GM19240 (cell line): Measurements from ENCODE around the gene EDNRB.
"Not testable (repeated sequence)": the region's sequence is repeated elsewhere in the genome, so short reads cannot be mapped to it uniquely, and the experiment has no call there.

Experiments used
- DNase-seq: peaks from one replicate; pipeline ENCODE4 v3.0.0; 2011; ENCODE audit warnings: low spot score; ENCODE audit not compliant: insufficient read length

EDNRB gene

GRCh38 chr13:77918391-77919245 is at the start of gene EDNRB:
TSS of gene EDNRB (minus strand) at chr13:77918831. CDS start at chr13:77918573, 258 bp downstream.
- DNase-seq = no peak

- DNase-seq = no peak
These were observed 48.0 kb upstream of the EDNRB start for GRCh38 chr13:77966671-77967070.

- DNase-seq = no peak
These were observed 34.1 kb upstream of the EDNRB start for GRCh38 chr13:77952737-77953136.

GRCh38 chr13:77952276-77952675 is 33.6 kb upstream of the EDNRB start:
- no peak for DNase-seq

DNA sequence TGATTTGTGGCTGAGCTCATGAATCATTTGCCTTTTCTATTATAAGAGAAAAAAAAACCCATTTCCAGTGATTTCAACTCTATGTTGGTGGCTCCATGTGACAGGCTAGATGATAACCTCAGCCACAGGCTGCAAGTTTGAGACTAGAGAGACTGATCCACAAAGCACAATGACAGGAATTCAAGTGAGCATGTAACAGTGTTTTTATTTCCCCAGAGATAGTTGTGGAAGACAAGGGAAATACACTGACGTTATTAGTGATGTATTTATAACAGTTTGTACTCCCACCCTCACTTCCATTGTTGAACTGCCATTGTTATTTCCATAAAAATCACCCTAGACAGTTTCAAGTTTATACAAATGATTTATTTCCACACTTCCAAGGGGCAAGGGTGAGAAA is 27.9 kb upstream of the EDNRB start:
- no peak for DNase-seq

DNA sequence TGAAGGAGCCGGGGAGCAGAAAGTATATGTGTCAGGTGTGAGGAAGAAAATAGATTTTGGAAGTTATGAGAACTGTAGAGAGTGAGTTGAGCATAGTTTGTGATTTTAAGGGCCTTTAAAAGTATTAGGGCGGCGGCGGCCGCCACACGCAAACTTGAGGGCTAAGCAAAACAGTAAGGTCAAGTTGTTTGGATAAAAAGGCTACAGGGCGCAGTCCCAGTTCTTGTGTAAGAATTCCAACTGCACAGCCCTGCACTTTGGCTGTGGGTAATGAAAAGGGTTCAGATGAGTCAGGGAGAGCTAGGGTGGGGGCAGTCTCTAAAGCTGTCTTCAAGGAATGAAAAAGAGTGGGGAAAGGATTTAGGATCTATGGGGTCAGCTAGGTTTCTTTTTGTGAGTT is 16.4 kb upstream of the EDNRB start:
- not testable (repeated sequence) for DNase-seq

GRCh38 chr13:77930430-77930829 is 11.8 kb upstream of the EDNRB start:
- no peak for DNase-seq

DNA sequence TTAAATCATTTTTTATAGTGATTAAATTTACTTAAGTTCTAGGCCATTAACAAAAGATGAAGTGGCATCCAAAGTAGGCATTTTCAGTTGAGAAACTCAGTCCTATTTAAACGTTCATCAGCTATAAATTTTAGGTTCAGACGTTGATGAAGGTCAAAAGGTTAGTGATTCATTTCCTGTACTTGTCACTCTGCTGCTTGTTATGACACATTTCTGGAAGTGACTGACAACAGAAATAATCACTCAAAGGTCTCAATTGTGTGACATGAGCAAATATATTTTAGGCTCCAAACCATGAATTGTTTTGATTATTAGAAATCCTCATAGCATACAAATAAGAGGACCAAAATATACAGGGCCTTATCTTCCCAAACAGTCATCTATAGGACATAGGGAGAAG is 10.3 kb upstream of the EDNRB start:
- DNase-seq = no peak

DNA sequence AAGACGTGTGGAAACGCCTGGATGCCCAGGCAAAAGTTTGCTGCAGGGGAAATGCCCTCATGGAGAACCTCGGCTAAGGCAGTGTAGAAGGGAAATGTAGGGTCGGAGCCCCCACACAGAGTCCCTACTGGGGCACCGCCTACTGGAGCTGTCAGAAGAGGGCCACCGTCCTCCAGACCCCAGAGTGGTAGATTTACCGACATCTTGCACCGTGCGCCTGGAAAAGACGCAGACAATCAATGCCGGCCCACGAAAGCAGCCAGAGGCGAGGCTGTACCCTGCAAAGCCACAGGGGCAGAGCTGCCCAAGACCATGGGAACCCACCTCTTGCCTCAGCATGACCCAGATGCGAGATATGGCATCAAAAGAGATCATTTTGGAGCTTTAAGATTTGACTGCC is 7.0 kb upstream of the EDNRB start:
- DNase-seq = no peak

DNA sequence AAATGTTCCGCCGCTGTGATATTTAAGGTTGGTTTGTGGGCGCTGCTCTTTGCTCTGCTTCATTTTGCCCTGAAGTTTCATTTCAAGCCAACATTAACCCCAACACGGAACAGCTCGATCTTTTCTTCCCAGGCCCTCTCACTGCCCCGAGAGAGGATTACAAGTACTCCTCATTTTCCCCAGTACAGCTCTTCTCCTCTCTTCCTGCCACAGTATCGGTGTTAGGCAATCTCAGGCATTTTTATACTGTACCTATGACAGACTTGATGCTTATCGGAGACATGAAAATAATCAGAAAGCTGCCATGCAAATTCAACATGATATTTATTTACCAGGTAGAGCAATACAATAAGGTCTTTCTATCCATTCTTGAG is 1.3 kb upstream of the EDNRB start:
- DNase-seq = no peak

- DNase-seq = no peak
These were observed 752 bp upstream of the EDNRB start for GRCh38 chr13:77919246-77919920.

- DNase-seq = no peak
These were observed 2.1 kb downstream of the EDNRB start for GRCh38 chr13:77916488-77916887.

- no peak for DNase-seq
These were observed 2.9 kb downstream of the EDNRB start for GRCh38 chr13:77915686-77916085.

DNA sequence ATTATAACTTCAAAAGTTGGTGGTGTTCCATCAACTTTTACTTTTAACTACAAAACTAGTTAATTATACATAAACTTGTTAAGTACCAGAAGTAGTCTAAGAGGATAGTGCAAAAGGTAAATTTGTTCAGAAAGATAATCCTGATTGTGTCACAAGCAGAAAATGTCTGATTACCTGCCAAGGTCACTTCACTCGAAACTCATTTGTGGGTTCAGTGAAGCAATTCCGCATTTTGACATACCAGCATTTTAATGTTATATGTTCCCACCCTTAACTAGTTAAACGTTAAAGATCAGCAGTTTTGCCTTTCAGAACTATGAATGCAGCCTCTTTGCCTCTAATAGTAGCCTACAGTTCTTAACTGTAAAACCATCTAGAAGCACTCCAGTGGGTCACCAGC is 5.6 kb downstream of the EDNRB start:
- no peak for DNase-seq

- no peak for DNase-seq
These were observed 6.9 kb downstream of the EDNRB start for GRCh38 chr13:77911751-77912150.

DNA sequence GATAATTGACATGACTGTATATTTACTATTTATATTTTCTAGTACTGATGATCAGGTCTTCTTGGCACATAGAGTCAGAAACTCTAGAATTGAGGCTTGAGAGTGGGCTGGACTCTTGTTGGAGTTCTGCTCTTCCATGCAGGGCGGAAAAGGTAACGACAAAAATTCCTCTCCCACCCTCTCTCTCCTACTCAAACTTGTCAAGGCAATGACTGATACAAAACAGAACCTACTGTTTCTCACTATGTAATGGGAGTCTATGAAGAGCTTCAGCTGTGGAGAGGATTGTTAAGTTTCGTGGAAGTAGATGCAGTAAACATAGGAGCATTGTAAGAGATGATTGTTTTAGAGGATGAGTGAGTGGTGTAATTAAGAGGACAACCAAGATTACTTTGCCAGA is 8.8 kb downstream of the EDNRB start:
- no peak for DNase-seq

GRCh38 chr13:77908531-77908930 is 10.1 kb downstream of the EDNRB start:
- no peak for DNase-seq

DNA sequence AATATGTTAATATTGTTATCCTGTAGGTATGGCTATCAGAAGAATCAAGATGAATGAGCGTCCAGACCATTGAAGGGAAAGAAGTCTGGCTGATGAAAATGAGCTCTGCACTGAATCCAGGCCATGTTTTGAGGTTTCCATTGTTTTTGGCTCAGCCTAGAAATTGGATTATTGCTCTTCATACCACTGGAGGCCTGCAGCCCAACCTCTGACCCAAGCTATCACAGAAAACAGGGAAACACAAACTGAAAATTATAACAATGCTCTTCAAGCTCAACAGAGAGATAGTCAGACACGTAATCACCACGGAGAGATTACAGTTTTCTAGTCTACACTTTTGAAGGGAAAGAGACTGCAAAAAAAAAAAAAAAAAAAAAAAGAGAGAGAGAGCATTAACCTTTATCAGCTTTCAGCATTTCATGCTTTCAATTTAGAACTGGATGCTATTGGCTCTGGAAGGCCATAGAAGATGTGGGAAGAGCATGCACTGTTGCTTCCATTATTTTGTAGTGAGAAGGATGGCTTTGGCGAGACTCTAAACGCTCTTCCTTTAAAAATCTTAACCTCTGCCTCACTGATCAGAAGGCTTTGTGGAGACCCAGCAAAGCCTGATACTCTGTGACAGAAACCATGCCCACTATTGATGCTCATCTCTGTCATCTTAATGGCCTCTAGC is 10.8 kb downstream of the EDNRB start:
- no peak for DNase-seq

GRCh38 chr13:77904031-77904430 is 14.6 kb downstream of the EDNRB start:
- no peak for DNase-seq

DNA sequence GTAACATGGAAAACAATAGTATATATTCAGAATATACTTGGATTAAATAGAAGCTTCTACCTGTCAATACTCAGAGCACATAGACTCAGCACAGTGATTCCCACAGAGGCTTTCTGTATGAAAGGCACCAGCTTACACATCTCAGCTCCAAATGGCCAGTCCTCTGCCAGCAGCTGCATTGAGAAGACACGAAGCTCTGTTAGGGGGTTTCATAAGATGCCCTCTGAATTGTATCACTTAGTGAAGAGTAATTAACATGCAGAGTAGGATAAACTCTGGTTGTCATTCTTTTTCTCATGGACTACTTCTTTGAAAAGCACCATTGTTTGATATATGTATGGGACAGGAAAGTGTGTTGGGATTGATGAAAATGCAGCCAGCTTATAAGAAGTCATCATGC is 15.2 kb downstream of the EDNRB start:
- DNase-seq = no peak

DNA sequence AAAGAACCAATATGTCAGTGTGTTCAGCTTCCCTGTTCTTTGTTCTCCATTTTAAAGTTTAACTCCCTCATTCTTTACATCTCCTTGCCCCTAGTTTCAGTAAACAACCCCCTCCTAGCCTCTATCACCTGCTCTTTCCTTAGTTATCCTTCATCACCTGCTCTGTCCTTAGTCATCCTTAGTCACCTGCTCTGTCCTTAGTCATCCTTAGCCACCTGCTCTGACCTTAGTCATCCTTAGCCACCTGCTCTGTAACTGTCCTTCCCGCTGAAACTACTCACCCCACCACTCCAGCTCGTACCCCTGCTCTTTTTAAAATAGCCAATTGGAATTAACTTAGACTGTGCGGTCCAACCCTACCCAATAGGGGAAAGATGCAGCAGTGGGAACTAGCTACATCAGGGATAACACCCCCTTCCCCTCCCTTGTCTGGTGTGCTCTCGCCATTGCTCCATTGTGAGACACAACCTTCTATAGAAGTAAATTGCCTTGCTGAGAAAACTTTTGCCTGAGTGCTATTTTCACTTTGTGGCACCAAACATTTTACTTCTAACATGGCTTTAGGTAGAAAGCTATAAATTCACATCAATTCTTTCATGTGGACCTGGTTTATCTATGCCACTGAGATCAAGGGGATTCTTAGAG is 16.2 kb downstream of the EDNRB start:
- no peak for DNase-seq

DNA sequence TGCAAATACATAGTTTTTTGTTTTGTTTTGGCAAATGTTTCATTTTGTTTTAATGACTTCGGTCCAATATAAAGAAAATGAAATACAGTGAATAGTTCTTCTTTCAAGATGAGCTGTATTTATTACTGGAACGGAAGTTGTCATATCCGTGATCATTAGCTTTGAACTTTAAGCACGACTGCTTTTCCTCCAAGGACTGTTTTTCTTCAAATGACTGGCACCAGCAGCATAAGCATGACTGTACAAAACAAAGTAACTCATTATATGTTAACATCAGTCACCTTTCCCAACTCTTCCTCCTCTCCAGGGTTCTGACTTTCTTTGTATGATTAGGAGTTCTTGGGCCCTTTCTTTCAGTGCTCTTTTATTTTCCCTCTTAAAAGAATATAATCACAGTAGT is 20.5 kb downstream of the EDNRB start:
- no peak for DNase-seq
